ENCODE data around the gene KMT2B. TPM values are rescaled to one million over a fixed set of nuclear protein-coding genes. Genes with fewer than 3 reads are reported as not detected.

KMT2B gene
- total RNA-seq, 1 experiment from 2014 or later: 54.2 TPM

DNA sequence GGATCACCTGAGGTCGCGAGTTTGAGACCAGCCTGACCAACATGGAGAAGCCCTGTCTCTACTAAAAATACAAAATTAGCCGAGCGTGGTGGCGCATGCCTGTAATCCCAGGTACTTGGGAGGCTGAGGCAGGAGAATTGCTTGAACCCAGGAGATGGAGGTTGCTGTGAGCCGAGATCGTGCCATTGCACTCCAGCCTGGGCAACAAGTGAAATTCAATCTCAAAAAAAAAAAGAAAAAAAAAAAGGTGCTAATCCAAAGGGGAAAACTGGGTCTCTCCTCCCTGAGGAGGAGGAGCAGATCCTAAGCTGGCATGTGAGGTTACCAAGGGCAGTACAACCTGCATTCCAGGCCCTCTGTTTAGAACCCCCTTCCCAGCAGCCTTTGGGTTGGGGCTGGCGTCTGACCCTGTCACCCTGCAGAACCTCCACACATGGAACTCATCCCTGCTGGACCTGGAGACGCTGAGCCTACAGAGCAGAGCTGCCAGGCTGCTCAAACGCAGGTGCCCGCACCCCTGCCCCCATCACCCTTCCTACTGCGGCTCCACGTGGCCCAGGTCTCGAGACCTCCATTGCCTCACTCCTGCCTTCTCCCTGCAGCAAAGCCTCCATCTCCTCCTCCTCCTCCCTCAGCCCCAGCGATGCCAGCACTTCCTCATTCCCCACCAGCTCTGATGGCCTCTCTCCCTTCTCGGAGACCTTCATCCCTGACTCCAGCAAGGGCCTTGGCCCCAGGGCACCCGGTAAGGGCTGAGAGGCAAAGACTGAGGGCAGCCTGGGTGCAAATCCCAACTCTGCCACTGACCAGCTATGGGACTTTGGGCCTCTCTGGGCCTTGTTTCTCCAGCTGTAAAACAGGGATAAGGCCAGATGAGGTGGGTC lies 46.9 kb downstream of the KMT2B start:
- H3K9me3 ChIP-seq: no peaks in the 10 kb centered on the region
- DNase-seq: no peak
- Mint-ChIP-seq H3K27me3 (ENCODE audit: insufficient read depth, unreplicated experiment) (no peaks in the 10 kb centered on the region), H3K27ac (ENCODE audit: unreplicated experiment) (no peak overlapping the region), H3K4me1 (ENCODE audit: low read depth, unreplicated experiment) (no peaks in the 10 kb centered on the region), H3K4me3 (ENCODE audit: unreplicated experiment) (no peak overlapping the region), H3K36me3 (ENCODE audit: insufficient read depth, unreplicated experiment) (peaks cover 11% of the 10 kb centered on the region), H3K9me3 (ENCODE audit: unreplicated experiment) (no peaks in the 10 kb centered on the region)
- ChIA-PET CTCF (no interaction called here), POLR2A (no interaction called here)
- no peak overlapping the region for H3K4me3 ChIP-seq (ENCODE audit: low read depth, low read length)
- no peaks in the 10 kb centered on the region for H3K4me1 ChIP-seq
- intact Hi-C loops (cut with micrococcal nuclease; ENCODE audit: unreplicated experiment): no loop called here
- no peaks in the 10 kb centered on the region for H3K27me3 ChIP-seq (replicated peaks; ENCODE audit: control insufficient read depth, insufficient read depth, low read length)
- no peaks in the 10 kb centered on the region; the same call in none of the 2 replicates for H3K36me3 ChIP-seq (ENCODE audit: control insufficient read depth, insufficient read depth, low read length)
- no TSS peak for BruUV-seq (replicated peaks)
- TF ChIP-seq, protein P1, sequence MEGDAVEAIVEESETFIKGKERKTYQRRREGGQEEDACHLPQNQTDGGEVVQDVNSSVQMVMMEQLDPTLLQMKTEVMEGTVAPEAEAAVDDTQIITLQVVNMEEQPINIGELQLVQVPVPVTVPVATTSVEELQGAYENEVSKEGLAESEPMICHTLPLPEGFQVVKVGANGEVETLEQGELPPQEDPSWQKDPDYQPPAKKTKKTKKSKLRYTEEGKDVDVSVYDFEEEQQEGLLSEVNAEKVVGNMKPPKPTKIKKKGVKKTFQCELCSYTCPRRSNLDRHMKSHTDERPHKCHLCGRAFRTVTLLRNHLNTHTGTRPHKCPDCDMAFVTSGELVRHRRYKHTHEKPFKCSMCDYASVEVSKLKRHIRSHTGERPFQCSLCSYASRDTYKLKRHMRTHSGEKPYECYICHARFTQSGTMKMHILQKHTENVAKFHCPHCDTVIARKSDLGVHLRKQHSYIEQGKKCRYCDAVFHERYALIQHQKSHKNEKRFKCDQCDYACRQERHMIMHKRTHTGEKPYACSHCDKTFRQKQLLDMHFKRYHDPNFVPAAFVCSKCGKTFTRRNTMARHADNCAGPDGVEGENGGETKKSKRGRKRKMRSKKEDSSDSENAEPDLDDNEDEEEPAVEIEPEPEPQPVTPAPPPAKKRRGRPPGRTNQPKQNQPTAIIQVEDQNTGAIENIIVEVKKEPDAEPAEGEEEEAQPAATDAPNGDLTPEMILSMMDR (IDR thresholded peaks at IDR 0.05; ENCODE audit: insufficient read depth in 1 of 2, low read depth in 1 of 2, low read length in 1 of 2, severe bottlenecking in 1 of 2, unreplicated experiment in 1 of 2): no peak

DNA sequence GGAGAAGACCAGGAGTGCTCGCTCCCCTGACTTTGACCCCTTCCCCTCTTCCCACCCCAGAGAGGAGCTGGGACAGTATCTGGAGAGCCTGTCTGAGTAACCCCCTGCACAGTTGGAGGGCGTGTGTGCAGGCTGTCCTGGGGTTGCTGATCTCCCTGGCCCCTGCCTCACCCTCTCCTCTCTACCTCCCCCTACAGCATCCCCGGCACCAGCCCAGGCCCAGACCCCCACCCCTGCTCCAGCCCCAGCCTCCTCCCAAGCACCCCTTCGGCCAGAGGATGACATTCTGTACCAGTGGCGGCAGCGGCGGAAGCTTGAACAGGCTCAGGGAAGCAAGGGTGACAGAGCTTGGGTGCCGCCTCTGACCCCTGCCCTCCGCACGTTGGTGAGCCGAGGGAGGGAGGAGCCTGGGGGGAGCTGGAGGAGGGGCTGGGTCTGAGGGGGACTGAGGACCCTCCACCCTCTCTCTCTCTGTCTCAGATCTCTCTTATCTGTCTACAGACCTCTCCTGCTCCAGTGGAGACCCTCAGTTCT lies 48.8 kb downstream of the KMT2B start:
- Histone ChIP-seq H3K36me3 (ENCODE audit: control insufficient read depth, insufficient read depth, low read length) (no peaks in the 10 kb centered on the region; the same call in none of the 2 replicates), H3K9me3 (no peaks in the 10 kb centered on the region), H3K4me1 (no peaks in the 10 kb centered on the region), H3K27me3 (replicated peaks; ENCODE audit: control insufficient read depth, insufficient read depth, low read length) (no peaks in the 10 kb centered on the region), H3K4me3 (ENCODE audit: low read depth, low read length) (no peak overlapping the region)
- BruUV-seq (replicated peaks): no TSS peak
- Mint-ChIP-seq H3K27ac (ENCODE audit: unreplicated experiment) (no peak overlapping the region), H3K4me3 (ENCODE audit: unreplicated experiment) (no peak overlapping the region), H3K4me1 (ENCODE audit: low read depth, unreplicated experiment) (no peaks in the 10 kb centered on the region), H3K9me3 (ENCODE audit: unreplicated experiment) (no peaks in the 10 kb centered on the region), H3K27me3 (ENCODE audit: insufficient read depth, unreplicated experiment) (peaks cover 2% of the 10 kb centered on the region), H3K36me3 (ENCODE audit: insufficient read depth, unreplicated experiment) (peaks cover 8% of the 10 kb centered on the region)
- CTCF ChIA-PET: no interaction called here
- DNase-seq: no peak
- intact Hi-C loops (cut with micrococcal nuclease; ENCODE audit: unreplicated experiment): no loop called here
- TF ChIP-seq, protein P1 (IDR thresholded peaks at IDR 0.05; ENCODE audit: insufficient read depth in 1 of 2, low read depth in 1 of 2, low read length in 1 of 2, severe bottlenecking in 1 of 2, unreplicated experiment in 1 of 2): no peak
- POLR2A ChIA-PET: no interaction called here

DNA sequence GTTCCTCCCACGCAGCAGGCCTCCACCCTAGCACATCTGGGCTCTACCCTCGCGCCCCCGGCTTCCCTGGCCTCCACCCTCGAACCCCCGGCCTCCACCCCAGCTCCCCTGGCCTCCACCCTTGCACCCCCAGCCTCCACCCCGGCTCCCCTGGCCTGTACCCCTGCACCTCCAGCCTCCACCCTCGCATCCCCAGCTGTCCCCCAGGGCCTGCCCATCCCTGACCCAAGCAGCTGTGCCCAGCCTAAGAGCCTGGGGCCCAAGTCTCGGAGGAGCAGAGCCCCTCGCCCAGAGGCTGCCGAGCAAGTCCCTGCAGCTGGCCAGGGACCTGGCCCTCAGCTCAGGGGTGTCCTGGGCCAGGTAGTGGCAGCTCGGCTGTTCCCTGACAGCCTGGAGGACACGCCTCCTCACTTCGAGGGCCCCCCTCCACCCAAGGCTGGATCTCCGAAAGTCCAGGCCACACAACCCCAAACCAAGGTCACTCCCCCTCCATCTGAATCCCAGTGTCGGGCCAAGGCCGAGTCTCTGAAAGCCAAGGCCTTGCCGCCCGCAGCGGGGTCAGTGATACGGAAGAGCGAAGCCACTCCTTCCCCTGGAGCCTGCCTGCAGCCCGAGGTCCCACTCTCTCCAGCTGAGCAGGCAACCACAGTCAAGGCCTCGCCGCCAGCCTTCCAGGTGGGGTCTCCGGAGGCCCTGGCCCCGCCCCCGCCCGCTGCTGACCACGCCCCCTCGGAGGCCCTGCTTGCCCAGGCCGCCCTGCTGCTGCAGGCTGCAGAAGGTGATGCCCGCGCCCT lies 49.7 kb downstream of the KMT2B start:
- TF ChIP-seq, protein P1 (IDR thresholded peaks at IDR 0.05; ENCODE audit: insufficient read depth in 1 of 2, low read depth in 1 of 2, low read length in 1 of 2, severe bottlenecking in 1 of 2, unreplicated experiment in 1 of 2): no peak
- Histone ChIP-seq H3K36me3 (ENCODE audit: control insufficient read depth, insufficient read depth, low read length) (no peaks in the 10 kb centered on the region; the same call in 1 of the 2 replicates), H3K4me1 (no peaks in the 10 kb centered on the region), H3K9me3 (no peaks in the 10 kb centered on the region), H3K27me3 (replicated peaks; ENCODE audit: control insufficient read depth, insufficient read depth, low read length) (no peaks in the 10 kb centered on the region), H3K4me3 (ENCODE audit: low read depth, low read length) (no peak overlapping the region)
- peak in 1 of 2 experiments; percentile 37 for DNase-seq
- Mint-ChIP-seq H3K9me3 (ENCODE audit: unreplicated experiment) (no peaks in the 10 kb centered on the region), H3K4me3 (ENCODE audit: unreplicated experiment) (no peak overlapping the region), H3K27me3 (ENCODE audit: insufficient read depth, unreplicated experiment) (peaks cover 2% of the 10 kb centered on the region), H3K4me1 (ENCODE audit: low read depth, unreplicated experiment) (no peaks in the 10 kb centered on the region), H3K36me3 (ENCODE audit: insufficient read depth, unreplicated experiment) (no peaks in the 10 kb centered on the region), H3K27ac (ENCODE audit: unreplicated experiment) (no peak overlapping the region)
- POLR2A ChIA-PET: no interaction called here
- no TSS peak for BruUV-seq (replicated peaks)
- intact Hi-C loops (cut with micrococcal nuclease; ENCODE audit: unreplicated experiment): no loop called here
- CTCF ChIA-PET: no interaction called here

Measured in Caco-2 (cell line).